ENCODE results near the gene ABLIM1.

Gene ABLIM1

DNA sequence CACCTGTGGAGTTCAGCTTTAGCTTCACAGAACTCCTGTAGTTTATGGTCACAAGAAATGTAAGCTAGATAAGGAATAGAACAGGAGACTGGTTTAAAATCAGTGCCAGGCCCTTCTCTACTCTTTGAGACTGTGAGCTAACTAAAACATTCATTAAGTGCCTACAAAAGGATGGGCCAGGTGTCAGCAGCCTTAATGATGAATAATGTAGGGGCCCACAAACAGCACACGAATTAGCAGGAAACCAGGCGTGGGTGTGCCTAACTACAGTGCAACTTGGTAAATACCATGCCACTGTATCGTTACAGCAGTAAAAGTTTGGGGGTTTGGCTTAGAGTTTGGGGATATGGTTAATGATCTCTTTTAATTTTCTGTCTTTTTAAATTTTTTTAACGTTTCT, 6.1 kb upstream of the ABLIM1 start:
- Histone ChIP-seq H3K4me3 (no peak overlapping the region), H3K27ac (no peak overlapping the region), H4K20me1 (no peaks in the 10 kb centered on the region), H3K9ac (no peak overlapping the region), H3K36me3 (no peaks in the 10 kb centered on the region), H3K9me3 (no peaks in the 10 kb centered on the region), H3K4me1 (no peaks in the 10 kb centered on the region), H3K4me2 (no peak overlapping the region), H3K27me3 (no peaks in the 10 kb centered on the region)
- TF ChIP-seq Cebpa-rat (IDR thresholded peaks at IDR 0.05), result no peak

DNA sequence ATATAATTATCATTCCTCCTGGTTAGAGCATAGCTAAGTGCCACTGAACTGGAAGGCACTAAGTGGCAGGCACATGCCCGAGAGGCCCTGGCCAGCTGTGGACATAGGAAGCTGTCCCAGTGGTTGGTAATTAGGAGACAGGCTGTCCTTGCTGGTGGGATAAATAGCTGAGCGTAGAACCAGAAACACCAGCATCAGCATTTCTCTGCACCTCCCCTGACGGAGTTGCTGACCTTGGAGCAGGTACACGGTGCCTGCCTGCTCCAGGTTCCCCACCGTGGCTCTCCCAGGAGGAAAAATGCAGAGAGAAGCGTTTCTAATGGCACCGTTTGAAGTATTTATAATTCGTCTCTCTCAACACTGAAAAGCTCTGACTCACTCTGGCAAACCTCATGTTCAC, 5.6 kb upstream of the ABLIM1 start:
- Histone ChIP-seq H3K27me3 (no peaks in the 10 kb centered on the region), H3K4me2 (no peak overlapping the region), H3K9ac (no peak overlapping the region), H3K9me3 (no peaks in the 10 kb centered on the region), H3K36me3 (no peaks in the 10 kb centered on the region), H3K4me1 (no peaks in the 10 kb centered on the region), H3K27ac (no peak overlapping the region), H3K4me3 (no peak overlapping the region), H4K20me1 (no peaks in the 10 kb centered on the region)
- TF ChIP-seq Cebpa-rat (IDR thresholded peaks at IDR 0.05), result no peak

DNA sequence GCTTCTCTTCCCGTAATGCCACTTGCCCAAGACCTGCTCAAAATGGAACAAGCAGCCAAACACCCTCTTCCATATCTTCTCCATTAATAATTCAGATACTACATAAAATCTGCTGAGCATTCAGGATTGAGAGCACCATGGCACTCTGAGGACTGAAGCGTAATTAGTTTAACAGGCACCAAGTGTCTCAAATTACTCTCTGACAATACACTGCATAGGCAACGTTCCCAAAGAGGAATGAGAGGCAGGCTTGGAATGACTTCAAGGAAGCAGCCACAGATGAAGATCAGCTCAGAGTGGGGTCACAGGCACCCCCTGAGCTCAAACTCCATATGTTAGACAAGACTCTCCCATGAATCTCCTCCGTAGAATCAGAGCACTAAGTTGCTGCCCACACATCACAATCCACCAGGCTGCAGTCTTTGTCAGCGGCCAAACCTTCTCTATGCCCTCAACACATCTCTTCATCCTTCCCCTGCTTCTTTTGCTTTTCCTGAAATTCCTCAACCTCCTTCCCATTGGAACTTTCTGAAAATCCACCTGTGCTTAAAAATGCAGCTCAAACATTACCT, 4.7 kb upstream of the ABLIM1 start:
- no peak overlapping the region for H3K27ac ChIP-seq
- H3K4me3 ChIP-seq, result no peak overlapping the region

DNA sequence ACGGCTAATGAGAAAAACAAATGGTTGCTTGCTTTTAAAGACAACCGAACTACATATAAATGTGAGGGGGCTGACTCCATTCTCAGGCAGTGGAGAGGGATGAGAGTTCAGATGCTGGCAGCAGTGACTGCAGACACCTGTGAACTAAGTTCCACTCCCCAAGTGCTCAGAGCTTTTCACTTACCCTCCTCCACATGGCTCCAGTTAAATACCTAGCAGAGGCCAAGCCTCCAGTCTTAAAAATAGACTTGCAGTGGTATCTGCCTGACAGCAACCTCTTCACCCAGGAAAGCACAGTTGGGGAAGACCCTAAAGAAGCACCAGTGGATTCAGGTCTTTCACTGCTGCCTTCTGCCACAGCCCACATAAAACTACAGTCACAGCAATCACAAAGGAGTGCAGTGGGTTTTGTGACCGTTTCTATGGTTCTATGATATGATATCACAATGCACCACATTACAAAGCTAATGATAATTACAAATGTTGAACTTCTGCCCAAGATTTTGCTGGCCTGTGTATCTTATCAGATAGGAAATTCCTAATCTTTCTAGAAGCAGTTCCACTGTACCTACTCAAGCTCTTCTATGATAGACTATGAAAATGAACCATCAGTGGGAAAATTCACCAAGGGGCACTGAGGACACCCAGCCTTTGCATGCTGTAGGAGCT, 3.3 kb upstream of the ABLIM1 start:
- TF ChIP-seq Cebpa-rat (IDR thresholded peaks at IDR 0.05), result no peak
- Histone ChIP-seq H3K9me3 (no peaks in the 10 kb centered on the region), H4K20me1 (no peaks in the 10 kb centered on the region), H3K4me1 (no peaks in the 10 kb centered on the region), H3K4me3 (no peak overlapping the region), H3K9ac (no peak overlapping the region), H3K27me3 (no peaks in the 10 kb centered on the region), H3K4me2 (no peak overlapping the region), H3K27ac (no peak overlapping the region), H3K36me3 (no peaks in the 10 kb centered on the region)

More for the DNA sequence above, 4.7 kb upstream of the ABLIM1 start:
- no peaks in the 10 kb centered on the region for H3K36me3 ChIP-seq
- no peak for TF ChIP-seq Cebpa-rat (IDR thresholded peaks at IDR 0.05)
- no peaks in the 10 kb centered on the region for H3K27me3 ChIP-seq
- H3K4me1 ChIP-seq, result no peaks in the 10 kb centered on the region
- no peak overlapping the region for H3K4me2 ChIP-seq
- no peaks in the 10 kb centered on the region for H4K20me1 ChIP-seq
- no peak overlapping the region for H3K9ac ChIP-seq
- no peaks in the 10 kb centered on the region for H3K9me3 ChIP-seq

DNA sequence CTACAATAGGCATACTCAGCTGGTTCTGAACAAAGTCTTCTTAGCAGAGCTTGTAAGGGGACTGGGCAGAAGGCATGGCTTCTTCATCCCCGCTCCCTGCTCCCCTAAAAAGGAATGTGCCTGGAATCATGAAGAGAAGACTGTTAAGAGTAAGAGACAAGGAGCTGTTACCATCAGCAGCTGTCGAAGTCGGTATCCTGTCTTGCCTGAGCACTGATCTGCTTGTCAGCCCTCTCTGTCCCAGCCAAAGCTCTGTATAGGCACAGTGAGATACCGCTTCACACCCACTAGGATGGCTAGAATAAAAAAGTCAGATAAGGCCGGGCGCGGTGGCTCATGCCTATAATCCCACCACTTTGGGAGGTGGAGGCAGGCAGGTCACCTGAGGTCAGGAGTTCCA, 2.4 kb downstream of the ABLIM1 start:
- no peak overlapping the region for H3K27ac ChIP-seq
- no peaks in the 10 kb centered on the region for H3K27me3 ChIP-seq
- no peak overlapping the region for H3K4me2 ChIP-seq
- H3K9ac ChIP-seq, result no peak overlapping the region
- H3K4me3 ChIP-seq, result no peak overlapping the region
- TF ChIP-seq Cebpa-rat (IDR thresholded peaks at IDR 0.05), result no peak
- no peaks in the 10 kb centered on the region for H4K20me1 ChIP-seq
- H3K4me1 ChIP-seq, result no peaks in the 10 kb centered on the region
- H3K9me3 ChIP-seq, result no peaks in the 10 kb centered on the region
- H3K36me3 ChIP-seq, result no peaks in the 10 kb centered on the region

DNA sequence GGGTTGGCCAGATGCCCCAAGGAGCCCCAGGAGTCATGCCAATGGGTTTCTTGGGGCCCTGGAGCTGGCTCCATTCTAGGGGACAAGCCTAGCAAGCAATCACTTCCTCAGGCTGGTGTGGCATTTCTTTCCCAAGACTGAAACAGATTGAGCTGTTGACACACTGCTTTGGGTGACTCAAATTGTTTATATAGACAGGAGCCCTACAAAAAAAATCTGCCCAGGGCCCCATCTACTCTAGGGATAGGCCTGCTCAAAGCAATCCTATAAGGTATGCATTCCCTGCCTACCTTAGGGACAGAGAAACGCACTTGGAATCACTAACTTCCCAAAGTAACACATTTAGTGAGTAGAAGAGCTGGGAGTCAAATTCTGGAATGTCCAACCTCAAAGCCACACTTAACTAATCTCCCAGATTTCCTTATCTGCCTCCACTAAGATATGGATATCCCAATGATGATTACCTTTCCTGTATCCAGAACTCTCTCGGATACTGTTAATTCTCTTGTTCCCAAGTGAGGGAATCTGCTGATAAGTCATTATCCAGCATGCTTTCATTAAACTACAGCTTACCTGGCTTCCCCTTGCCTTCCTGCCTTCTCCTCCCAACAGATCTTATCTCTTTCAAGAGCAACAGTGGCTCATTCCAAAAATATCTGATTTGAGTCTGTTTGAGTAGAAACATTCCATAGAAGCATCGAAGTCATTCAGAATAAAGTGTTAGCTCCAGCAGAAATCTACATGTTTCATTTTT, 3.1 kb downstream of the ABLIM1 start:
- Histone ChIP-seq H3K4me1 (no peaks in the 10 kb centered on the region), H3K27me3 (no peaks in the 10 kb centered on the region), H3K27ac (no peak overlapping the region), H3K9ac (no peak overlapping the region), H3K36me3 (no peaks in the 10 kb centered on the region), H4K20me1 (no peaks in the 10 kb centered on the region), H3K4me2 (no peak overlapping the region), H3K9me3 (no peaks in the 10 kb centered on the region), H3K4me3 (no peak overlapping the region)
- TF ChIP-seq Cebpa-rat (IDR thresholded peaks at IDR 0.05), result no peak

DNA sequence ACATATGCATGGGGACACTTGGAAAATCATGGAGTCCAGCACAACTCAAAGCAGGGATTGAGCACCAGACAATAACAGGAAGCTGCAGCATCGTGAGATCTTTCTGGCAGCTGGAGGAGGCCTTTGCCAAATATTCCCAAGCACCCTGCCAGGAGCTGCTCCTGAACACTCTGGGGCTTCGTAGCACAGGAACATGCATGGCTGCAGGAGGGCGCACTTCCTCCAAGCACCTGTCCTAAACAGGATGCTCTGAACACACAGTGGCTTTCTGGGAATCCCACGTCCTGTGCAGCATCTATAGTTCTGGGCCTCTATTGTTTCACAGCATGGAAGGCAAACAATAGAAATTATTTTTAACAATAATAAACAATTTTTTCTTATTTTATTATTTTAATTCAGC, 4.1 kb downstream of the ABLIM1 start:
- no peak for TF ChIP-seq Cebpa-rat (IDR thresholded peaks at IDR 0.05)
- H3K27ac ChIP-seq, result no peak overlapping the region
- H3K9ac ChIP-seq, result no peak overlapping the region
- no peaks in the 10 kb centered on the region for H3K9me3 ChIP-seq
- H3K4me2 ChIP-seq, result no peak overlapping the region
- no peaks in the 10 kb centered on the region for H3K36me3 ChIP-seq
- H3K4me3 ChIP-seq, result no peak overlapping the region
- H3K4me1 ChIP-seq, result no peaks in the 10 kb centered on the region
- H4K20me1 ChIP-seq, result no peaks in the 10 kb centered on the region
- H3K27me3 ChIP-seq, result no peaks in the 10 kb centered on the region

DNA sequence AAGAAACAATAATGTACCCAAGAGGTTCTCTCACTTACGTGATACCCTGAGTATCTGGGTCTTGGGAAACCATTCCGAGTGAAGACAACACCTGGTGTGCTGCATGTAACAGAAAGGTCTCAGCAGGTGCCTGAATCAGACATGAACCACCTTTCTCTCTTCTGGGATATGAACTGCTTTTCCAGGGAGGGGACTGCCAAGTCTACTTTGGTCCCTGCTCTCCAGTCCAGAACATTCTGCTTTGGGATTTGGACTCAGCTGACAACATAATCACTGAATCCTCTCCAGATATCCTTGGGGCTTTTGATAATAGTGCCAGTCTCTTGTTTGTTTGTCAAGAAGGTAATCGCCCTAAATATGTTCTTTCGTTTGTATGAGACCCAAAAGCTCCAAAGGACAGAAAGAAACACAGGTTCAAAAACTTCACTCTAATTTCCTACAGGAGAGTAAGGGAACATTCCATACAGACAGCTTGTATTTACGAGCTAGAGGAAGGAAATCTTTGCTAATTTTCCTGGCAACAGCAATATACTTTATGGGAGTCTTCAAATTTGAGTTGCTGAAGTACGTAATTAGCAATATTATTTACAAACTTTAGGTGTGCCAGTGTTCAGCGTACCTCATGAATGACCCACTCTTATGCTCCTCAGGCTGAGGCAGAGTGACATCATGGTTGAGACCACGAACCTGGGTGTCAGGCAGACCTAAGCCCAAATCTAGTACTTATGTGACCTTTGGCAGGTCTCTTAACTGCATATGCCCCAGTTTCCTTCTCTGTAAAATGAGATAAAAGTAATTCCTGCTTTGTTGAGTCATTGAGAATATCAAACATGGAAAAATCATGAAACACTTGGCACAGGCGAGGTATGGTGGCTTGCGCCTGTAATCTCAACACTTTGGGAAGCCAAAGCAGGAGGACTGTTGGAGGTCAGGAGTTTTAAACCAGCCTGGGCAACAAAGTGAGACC, 5.4 kb downstream of the ABLIM1 start:
- Histone ChIP-seq H3K36me3 (no peaks in the 10 kb centered on the region), H4K20me1 (no peaks in the 10 kb centered on the region), H3K4me3 (no peak overlapping the region), H3K27me3 (no peaks in the 10 kb centered on the region), H3K9ac (no peak overlapping the region), H3K4me1 (no peaks in the 10 kb centered on the region), H3K4me2 (no peak overlapping the region), H3K9me3 (no peaks in the 10 kb centered on the region), H3K27ac (no peak overlapping the region)
- no peak for TF ChIP-seq Cebpa-rat (IDR thresholded peaks at IDR 0.05)

DNA sequence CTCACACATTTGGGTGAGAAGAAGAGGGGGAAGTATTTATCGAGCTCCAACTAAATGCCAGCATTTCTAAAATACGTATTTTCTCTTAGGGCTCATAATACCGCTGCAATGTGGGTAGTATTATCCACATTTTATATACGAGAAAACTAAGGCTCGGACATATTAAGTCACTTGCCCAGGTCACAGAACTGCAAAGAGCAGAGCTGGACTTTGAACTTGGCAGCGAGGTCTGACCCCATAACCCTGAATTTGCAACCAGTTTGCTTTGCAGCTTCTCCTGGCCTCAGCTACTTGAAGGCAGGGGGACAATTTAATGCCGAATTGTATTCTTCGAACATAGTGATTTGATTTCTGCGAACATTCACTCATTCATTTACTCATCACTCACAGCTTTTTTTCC, 7.2 kb downstream of the ABLIM1 start:
- H3K36me3 ChIP-seq, result no peaks in the 10 kb centered on the region
- H3K9me3 ChIP-seq, result no peaks in the 10 kb centered on the region
- no peaks in the 10 kb centered on the region for H3K27me3 ChIP-seq
- no peak for TF ChIP-seq Cebpa-rat (IDR thresholded peaks at IDR 0.05)
- H3K27ac ChIP-seq, result no peak overlapping the region
- H3K9ac ChIP-seq, result no peak overlapping the region
- H3K4me2 ChIP-seq, result no peak overlapping the region
- H3K4me1 ChIP-seq, result peaks cover 9% of the 10 kb centered on the region
- H3K4me3 ChIP-seq, result no peak overlapping the region
- no peaks in the 10 kb centered on the region for H4K20me1 ChIP-seq
